K562 (cell line): ENCODE measurements around the gene AQR. TPM values are rescaled to one million over a fixed set of nuclear protein-coding genes. Genes with fewer than 3 reads are reported as not detected.

ENCODE experiments used
- AFF1 ChIP-seq, 2 experiments: fragments of 450-650 bp; IDR thresholded peaks; 2 replicates each; pipeline ENCODE4 v1.6.1; 2018; ENCODE audit warnings: mild to moderate bottlenecking in 2 of 2, low read depth in 1 of 2; ENCODE audit not compliant: partially characterized antibody in 2 of 2
- BCLAF1 ChIP-seq, 2 experiments: fragments of 450-650 bp in 1 of 2; IDR thresholded peaks; 2 replicates each; pipeline ENCODE4 v1.6.1; 2011 to 2017; ENCODE audit warnings: low read depth in 2 of 2, antibody characterized with exemption in 1 of 2, borderline replicate concordance in 1 of 2, low read length in 1 of 2, mild to moderate bottlenecking in 1 of 2, mixed read lengths in 1 of 2; ENCODE audit not compliant: control insufficient read depth in 1 of 2
- CREB3 ChIP-seq: fragments of 450-650 bp; conservative IDR thresholded peaks from 2 replicates; pipeline ENCODE4 v1.6.1; 2016; ENCODE audit warnings: missing genetic modification characterization, low read depth, mild to moderate bottlenecking, missing compliant biosample characterization, moderate library complexity
- EP400 ChIP-seq: fragments of 450-650 bp; IDR thresholded peaks from 2 replicates; pipeline ENCODE4 v1.6.1; 2017; ENCODE audit warnings: antibody characterized with exemption, mild to moderate bottlenecking, moderate library complexity
- GABPB1 ChIP-seq: sonication (generic); formaldehyde crosslinking; IDR thresholded peaks from 2 replicates; pipeline ENCODE4 v1.8.0; 2022; ENCODE audit warnings: mild to moderate bottlenecking, missing genetic modification reagents
- KDM2B ChIP-seq: fragments of 250-450 bp; sonication (Bioruptor Pico); IDR thresholded peaks from 2 replicates; pipeline ENCODE4 v1.8.0; 2021; ENCODE audit warnings: mild to moderate bottlenecking, moderate library complexity
- KDM5B ChIP-seq: fragments of 200-600 bp; sonication (generic); IDR thresholded peaks from 2 replicates; pipeline ENCODE4 v1.6.1; 2012; ENCODE audit warnings: low read depth, mild to moderate bottlenecking, moderate library complexity, low read length, control low read depth, inconsistent platforms; ENCODE audit not compliant: insufficient replicate concordance
- LEF1 ChIP-seq: fragments of 450-650 bp; IDR thresholded peaks from 2 replicates; pipeline ENCODE4 v1.6.1; 2016; ENCODE audit warnings: mild to moderate bottlenecking
- MBD2 ChIP-seq: sonication (generic); IDR thresholded peaks from 2 replicates; pipeline ENCODE4 v1.6.1; 2016; ENCODE audit warnings: low read depth, borderline replicate concordance
- MEIS2 ChIP-seq: fragments of 450-650 bp; IDR thresholded peaks from 2 replicates; pipeline ENCODE4 v1.6.1; 2014; ENCODE audit warnings: mild to moderate bottlenecking; ENCODE audit not compliant: partially characterized antibody
- NCOR1 ChIP-seq: fragments of 450-650 bp; IDR thresholded peaks from 2 replicates; pipeline ENCODE4 v1.6.1; 2016; ENCODE audit warnings: mild to moderate bottlenecking, moderate library complexity
- NFXL1 ChIP-seq: fragments of 450-650 bp; formaldehyde crosslinking; IDR thresholded peaks from 2 replicates; pipeline ENCODE4 v1.4.0; 2021; ENCODE audit warnings: mild to moderate bottlenecking
- ZNF140 ChIP-seq: fragments of 250-450 bp; sonication (Bioruptor Pico); IDR thresholded peaks from 2 replicates; pipeline ENCODE4 v1.8.0; 2021; ENCODE audit warnings: moderate library complexity, mild to moderate bottlenecking, inconsistent platforms
- polyA plus RNA-seq, 8 experiments: library from polyadenylated mRNA; depleted of rRNA in 4 of 8; stranded (reverse) in 5 of 8; unstranded in 3 of 8; fragments of >200 nt; fragmentation: Nextera tagmentation in 2 of 8; fragmentation: Illumina TruSeq in 1 of 8; extraction: Ambion mirVana in 2 of 8; extraction: Trizol in 1 of 8; gene quantifications; 2 replicates each; pipeline versions ENCODE4 v1.2.1 to v1.2.3, GENCODE V29; 2011 to 2014; ENCODE audit warnings: inconsistent platforms in 1 of 8, missing spikeins in 1 of 8
- total RNA-seq, 7 experiments: library from RNA; depleted of rRNA in 6 of 7; stranded (reverse); fragments of >200 nt in 6 of 7; fragmentation: Illumina TruSeq in 2 of 7; extraction: Trizol in 2 of 7; gene quantifications; 2 replicates each; pipeline versions ENCODE4 v1.2.1 to v1.2.3, GENCODE V29; 2011 to 2021; ENCODE audit warnings: low replicate concordance in 1 of 7

The AQR gene
- total and polyA plus RNA-seq, 9 of the 15 experiments (the other 6 are each of a cell fraction or from before 2014, with no cell fraction given) = 22.0 to 62.9 (median 39.3) TPM

- TF ChIP-seq CREB3 (tag) = 0 out of 2 replicates have a peak, but pooled peaks have one; percentile 52
- peak; percentile 94 for TF ChIP-seq GABPB1 (CRISPR knock-in tag)
- TF ChIP-seq ZNF140 = no peak
- TF ChIP-seq MBD2 = peak; percentile 77
- TF ChIP-seq KDM2B (CRISPR knock-in tag) = 0 out of 2 replicates have a peak, but pooled peaks have one; percentile 22
- peak; percentile 92 for TF ChIP-seq KDM5B
- 0 out of 2 replicates have a peak, but pooled peaks have one; percentile 29 for TF ChIP-seq LEF1
- TF ChIP-seq MEIS2 = peak; percentile 64
- TF ChIP-seq NFXL1 (CRISPR knock-in tag) = no peak
- peak in 1 of 2 experiments; percentile 31 for TF ChIP-seq AFF1 (IDR thresholded peaks at IDR 0.05; ENCODE audit: low read depth in 1 of 2, partially characterized antibody in 2 of 2)
- peak in 1 of 2 experiments; percentile 96; a peak in 2 of 4 replicates for TF ChIP-seq BCLAF1 (IDR thresholded peaks at IDR 0.05; ENCODE audit: borderline replicate concordance in 1 of 2, control insufficient read depth in 1 of 2, low read depth in 2 of 2, low read length in 1 of 2)
- peak; percentile 86 for TF ChIP-seq EP400
- peak; percentile 36 for TF ChIP-seq NCOR1
These were observed 18.7 kb upstream of the AQR start, which contains the start of gene ZNF770 (continued) for GRCh38 chr15:34988027-34988902.
